ENCODE data around the gene POC1A. TPM values are rescaled to one million over a fixed set of nuclear protein-coding genes. Genes with fewer than 3 reads are reported as not detected.

Gene POC1A
- total RNA-seq, 1 donor from 2014 or later = 2.4 TPM

DNA sequence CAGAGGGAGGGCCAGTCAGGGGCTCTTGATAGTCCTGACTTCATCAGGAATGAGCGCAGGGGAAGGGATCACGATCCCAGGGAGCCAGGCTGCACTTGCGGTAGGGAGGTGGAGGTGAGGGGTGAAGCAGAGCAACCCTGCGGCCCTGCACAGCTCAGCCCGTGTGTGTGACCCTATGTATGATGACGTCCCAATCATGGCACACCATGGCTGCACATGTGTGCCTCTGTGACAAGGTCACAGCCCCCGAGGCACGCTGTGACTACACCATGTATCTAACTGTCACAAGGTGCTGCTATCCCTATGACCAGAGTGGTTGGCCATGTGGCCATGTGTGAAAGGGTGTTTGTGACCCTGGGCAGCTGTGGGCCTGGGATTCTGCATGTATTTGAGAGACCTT, 30.5 kb upstream of the POC1A start:
- TF ChIP-seq, protein P1, sequence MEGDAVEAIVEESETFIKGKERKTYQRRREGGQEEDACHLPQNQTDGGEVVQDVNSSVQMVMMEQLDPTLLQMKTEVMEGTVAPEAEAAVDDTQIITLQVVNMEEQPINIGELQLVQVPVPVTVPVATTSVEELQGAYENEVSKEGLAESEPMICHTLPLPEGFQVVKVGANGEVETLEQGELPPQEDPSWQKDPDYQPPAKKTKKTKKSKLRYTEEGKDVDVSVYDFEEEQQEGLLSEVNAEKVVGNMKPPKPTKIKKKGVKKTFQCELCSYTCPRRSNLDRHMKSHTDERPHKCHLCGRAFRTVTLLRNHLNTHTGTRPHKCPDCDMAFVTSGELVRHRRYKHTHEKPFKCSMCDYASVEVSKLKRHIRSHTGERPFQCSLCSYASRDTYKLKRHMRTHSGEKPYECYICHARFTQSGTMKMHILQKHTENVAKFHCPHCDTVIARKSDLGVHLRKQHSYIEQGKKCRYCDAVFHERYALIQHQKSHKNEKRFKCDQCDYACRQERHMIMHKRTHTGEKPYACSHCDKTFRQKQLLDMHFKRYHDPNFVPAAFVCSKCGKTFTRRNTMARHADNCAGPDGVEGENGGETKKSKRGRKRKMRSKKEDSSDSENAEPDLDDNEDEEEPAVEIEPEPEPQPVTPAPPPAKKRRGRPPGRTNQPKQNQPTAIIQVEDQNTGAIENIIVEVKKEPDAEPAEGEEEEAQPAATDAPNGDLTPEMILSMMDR (IDR thresholded peaks at IDR 0.05) = no peak
- H3K36me3 Mint-ChIP-seq (ENCODE audit: low read depth) = no peaks in the 10 kb centered on the region
- H3K9me3 Mint-ChIP-seq = no peaks in the 10 kb centered on the region
- ChIA-PET CTCF (no interaction called here), POLR2A (no interaction called here)
- no peak for DNase-seq
- H3K27ac Mint-ChIP-seq = no peak overlapping the region
- peaks cover 9% of the 10 kb centered on the region for H3K4me1 Mint-ChIP-seq
- intact Hi-C loops (cut with micrococcal nuclease) = no loop called here
- no peaks in the 10 kb centered on the region for H3K27me3 Mint-ChIP-seq
- no peak for ATAC-seq (ENCODE audit: low read depth)
- no peak overlapping the region for H3K4me3 Mint-ChIP-seq

- TF ChIP-seq, protein P1 (IDR thresholded peaks at IDR 0.05) = no peak
- no peak for ATAC-seq (ENCODE audit: low read depth)
- Mint-ChIP-seq H3K36me3 (ENCODE audit: low read depth) (no peaks in the 10 kb centered on the region), H3K9me3 (no peaks in the 10 kb centered on the region), H3K4me1 (peaks cover 5% of the 10 kb centered on the region), H3K27me3 (no peaks in the 10 kb centered on the region), H3K4me3 (no peak overlapping the region), H3K27ac (no peak overlapping the region)
- no peak for DNase-seq
- ChIA-PET CTCF (no interaction called here), POLR2A (interaction anchor here (0.6 kb wide), 1 partner anchor 33 kb away, joined by 6 read pairs; no protein-coding TSS in a partner anchor)
- intact Hi-C loops (cut with micrococcal nuclease) = no loop called here
These were observed 29.7 kb upstream of the POC1A start for GRCh38 chr3:52183786-52184445.

- H3K4me1 Mint-ChIP-seq = peaks cover 4% of the 10 kb centered on the region
- ATAC-seq (ENCODE audit: low read depth) = no peak
- no peak for DNase-seq
- TF ChIP-seq, protein P1 (IDR thresholded peaks at IDR 0.05) = no peak
- no peaks in the 10 kb centered on the region for H3K36me3 Mint-ChIP-seq (ENCODE audit: low read depth)
- H3K27ac Mint-ChIP-seq = no peak overlapping the region
- POLR2A ChIA-PET = no interaction called here
- no peaks in the 10 kb centered on the region for H3K27me3 Mint-ChIP-seq
- H3K4me3 Mint-ChIP-seq = no peak overlapping the region
- no peaks in the 10 kb centered on the region for H3K9me3 Mint-ChIP-seq
- intact Hi-C loops (cut with micrococcal nuclease) = no loop called here
- CTCF ChIA-PET = no interaction called here
These were observed 28.5 kb upstream of the POC1A start for GRCh38 chr3:52182691-52183090.

DNA sequence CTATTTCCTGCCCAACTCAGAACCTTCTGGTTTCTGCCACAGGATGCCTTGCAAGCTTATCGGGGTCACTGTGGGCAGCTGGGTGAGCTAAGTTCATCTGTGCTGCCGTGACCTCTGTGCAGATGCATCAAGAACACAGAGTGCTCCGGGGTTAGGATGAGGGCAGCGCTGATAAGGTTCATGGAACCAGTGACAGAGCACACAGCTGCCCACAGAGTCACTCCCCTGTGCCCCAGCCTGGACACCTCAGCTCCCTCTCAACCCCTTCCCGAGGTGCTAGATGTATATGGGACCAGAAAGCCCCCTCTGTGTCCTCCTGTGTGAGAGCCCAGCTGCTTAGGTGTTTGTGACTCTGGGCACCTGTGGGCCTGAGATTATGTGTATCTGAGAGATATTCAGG, 28.0 kb upstream of the POC1A start:
- ATAC-seq (ENCODE audit: low read depth) = no peak
- Mint-ChIP-seq H3K36me3 (ENCODE audit: low read depth) (no peaks in the 10 kb centered on the region), H3K4me3 (no peak overlapping the region), H3K27me3 (no peaks in the 10 kb centered on the region), H3K4me1 (peaks cover 4% of the 10 kb centered on the region), H3K27ac (no peak overlapping the region), H3K9me3 (no peaks in the 10 kb centered on the region)
- intact Hi-C loops (cut with micrococcal nuclease) = no loop called here
- ChIA-PET CTCF (no interaction called here), POLR2A (no interaction called here)
- no peak for DNase-seq
- TF ChIP-seq, protein P1 (IDR thresholded peaks at IDR 0.05) = no peak

DNA sequence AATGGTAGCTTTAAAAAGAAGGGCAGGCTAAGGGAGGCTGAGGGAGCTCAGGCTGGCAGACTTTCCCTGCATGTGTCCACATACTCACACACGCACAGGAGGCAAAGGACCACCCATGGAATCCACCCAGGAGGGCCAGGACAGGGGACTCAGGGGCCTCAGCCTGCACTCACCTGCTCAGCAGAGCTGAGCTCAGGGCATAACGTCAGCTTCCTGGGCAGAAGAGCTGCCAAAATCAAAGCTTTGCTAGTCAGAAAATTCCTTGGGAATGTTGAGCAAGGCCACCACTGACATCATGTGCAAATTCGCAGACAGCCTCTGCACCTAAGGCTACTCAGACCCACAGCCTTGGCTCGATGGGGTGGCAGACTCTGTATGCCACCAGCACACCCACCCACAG, 27.3 kb upstream of the POC1A start:
- H3K27me3 Mint-ChIP-seq = no peaks in the 10 kb centered on the region
- H3K9me3 Mint-ChIP-seq = no peaks in the 10 kb centered on the region
- DNase-seq (no peak), ATAC-seq (ENCODE audit: low read depth) (no peak)
- CTCF ChIA-PET = no interaction called here
- H3K4me1 Mint-ChIP-seq = peaks cover 4% of the 10 kb centered on the region
- TF ChIP-seq, protein P1 (IDR thresholded peaks at IDR 0.05) = no peak
- H3K4me3 Mint-ChIP-seq = no peak overlapping the region
- no peaks in the 10 kb centered on the region for H3K36me3 Mint-ChIP-seq (ENCODE audit: low read depth)
- H3K27ac Mint-ChIP-seq = no peak overlapping the region
- intact Hi-C loops (cut with micrococcal nuclease) = no loop called here
- POLR2A ChIA-PET = no interaction called here

Measured in activated B cell treated with CpG ODN at 0.5 μM for 24 hours (primary cell).